ENCODE data around the gene MMP25.

Gene MMP25

DNA sequence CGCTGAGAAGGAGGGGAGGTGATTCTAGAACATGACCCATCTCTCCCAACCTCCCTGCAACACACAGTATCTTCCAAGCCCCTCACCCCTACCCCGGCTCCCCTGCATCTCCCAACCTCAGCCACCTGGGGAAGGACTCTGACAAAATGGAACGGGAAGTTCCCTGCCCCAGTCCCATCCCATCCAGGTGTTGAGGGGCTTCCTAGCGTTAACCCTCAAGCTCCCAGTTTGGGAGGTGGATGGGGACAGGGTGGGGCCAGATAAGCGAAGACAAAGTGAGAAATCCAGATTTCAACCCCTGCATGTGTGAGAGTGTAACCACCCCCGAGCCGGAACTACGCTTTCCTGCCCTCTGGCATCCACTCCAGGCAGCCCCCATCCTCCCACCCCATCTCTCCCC, 50.9 kb downstream of the MMP25 start:
- no peak for DNase-seq

DNA sequence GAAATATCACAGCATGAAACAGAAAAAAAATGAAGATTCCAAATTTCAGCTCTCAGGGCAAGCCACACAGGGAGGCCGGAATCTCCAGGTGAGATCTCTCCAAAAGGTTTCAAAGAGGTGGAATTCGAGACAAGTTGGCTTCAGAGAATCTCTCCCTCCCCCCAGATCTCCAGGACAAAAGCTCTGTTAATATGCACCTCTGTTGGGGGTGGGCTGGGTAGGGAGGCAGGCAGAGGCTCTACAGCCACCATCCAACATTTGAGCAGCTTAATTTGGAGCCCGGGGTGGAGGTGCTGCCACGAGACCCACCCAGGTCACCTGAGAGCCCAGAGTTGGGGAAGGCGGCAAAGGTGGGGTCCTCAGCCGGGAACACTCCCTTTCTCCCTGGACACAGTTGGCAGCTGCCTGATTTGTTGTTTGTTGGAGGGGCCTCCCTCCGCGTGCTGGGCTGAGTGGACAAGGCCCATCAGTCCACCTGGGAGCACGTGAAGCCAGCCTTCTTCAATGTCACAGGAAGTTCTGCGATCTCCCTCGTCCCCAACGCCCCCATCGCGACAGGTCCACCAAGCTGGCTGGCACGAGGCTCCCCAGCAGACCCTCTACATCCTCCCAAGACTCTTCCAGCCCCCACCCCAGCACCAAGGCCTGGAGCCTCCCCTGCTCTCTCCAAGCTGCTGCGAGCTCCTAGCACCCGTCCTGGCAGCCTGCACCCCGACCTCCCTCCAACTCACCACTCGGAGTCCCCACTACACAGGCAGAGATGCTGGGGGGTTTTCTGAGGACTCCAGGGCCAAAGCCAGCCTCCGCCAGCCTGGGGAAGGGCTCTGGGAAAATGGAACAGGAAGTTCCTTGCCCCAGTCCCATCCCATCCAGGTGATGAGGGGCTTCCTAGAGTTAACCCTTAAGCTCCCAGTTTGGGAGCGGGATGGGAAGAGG, 52.4 kb downstream of the MMP25 start, which contains the start of gene ZSCAN10:
Gene ZSCAN10, minus strand, starts transcription at position 836 of the 936 bp plus-strand sequence. CDS start 6,357 bp downstream, outside the sequence.
- no peak for DNase-seq

DNA sequence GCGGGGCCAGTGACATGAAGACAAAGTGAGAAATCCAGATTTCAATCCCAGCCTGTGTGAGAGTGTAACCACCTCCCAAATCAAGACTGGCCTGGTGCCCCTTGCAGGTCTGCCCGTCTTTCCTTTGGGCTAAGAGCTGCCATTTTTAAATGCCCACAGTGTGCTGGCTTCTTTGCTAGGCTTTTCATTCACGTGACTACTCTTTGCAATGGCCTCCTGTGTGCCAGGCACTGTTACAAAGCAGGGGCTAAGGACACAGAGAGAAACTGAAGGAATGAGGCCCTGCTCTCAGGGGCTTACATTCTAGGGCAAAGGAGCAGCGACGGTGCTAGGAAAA, 53.0 kb downstream of the MMP25 start:
- DNase-seq: no peak

DNA sequence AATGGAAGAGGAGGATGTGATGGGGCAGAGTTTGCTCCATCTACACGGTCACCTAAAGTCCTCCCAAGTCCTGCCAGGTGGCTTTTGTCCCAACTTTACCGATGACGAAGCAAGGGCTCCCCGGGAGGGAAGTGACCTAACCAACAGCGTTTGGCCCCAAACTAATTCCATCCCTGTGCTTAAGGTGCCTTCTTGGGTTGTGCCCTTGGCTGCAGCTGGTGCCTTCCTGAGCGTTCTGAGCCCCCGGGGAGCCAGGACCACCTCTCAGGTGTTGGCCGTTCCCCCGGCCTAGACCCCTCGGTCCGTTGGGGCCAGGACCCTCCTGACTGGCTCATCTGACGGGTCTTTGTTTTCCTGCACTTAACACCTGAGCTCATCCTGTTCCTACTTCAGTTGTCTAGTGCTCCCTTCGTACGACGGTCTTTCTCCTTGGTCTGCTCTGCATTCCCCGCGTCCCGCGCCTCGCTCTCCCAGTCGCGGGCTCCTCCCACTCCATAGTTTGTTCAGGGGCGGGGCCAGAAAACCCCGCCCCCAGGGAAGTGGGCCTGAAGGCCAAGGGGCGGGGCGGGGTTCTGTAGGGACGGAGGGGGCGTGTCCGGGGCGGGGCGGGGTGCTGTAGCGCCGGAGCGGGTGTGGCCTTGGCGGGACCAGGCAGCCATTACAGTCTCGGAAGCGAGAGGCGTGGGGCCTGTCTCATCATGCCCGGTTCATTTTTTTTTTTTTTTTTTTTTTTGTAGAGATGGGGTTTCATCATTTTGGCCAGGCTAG, 53.6 kb downstream of the MMP25 start:
- peak; percentile 78 to 91 (median 85) for DNase-seq

DNA sequence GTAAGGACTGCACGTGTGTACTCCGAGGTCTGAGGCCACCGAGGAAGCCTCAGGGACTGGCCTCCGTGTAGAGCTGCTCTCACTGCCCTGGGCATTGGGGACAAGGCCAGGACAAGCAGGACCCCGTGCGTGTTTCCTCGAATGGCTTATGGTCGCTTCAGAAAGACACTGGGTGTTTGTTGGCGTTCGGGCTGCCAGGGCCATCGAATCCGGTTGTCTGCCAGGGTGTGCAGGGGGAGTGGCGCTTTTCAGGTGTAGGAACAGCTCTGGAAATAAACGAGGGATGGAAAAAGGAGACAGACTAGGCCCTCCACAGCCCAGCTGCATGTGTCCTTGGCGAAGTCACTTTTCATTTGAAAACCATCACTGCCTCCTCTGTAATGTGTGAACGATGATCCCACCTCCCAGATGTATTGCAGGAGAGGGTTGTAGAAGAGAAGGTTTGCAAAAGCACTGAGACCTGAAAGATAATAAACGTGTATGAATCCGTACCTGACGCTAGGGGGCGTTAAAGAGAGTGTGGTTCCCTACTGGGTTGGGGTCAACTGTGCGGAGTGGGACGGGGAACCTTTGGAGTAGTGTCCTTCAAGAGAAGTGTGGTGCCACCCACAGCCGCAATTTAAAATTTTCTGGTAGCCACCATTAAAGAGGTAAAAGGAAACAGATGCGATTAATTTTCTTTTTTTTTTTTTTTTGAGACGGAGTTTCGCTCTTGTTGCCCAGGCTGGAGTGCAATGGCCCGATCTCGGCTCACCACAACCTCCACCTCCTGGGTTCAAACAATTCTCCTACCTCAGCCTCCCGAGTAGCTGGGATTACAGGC, 54.9 kb downstream of the MMP25 start:
- DNase-seq: no peak

DNA sequence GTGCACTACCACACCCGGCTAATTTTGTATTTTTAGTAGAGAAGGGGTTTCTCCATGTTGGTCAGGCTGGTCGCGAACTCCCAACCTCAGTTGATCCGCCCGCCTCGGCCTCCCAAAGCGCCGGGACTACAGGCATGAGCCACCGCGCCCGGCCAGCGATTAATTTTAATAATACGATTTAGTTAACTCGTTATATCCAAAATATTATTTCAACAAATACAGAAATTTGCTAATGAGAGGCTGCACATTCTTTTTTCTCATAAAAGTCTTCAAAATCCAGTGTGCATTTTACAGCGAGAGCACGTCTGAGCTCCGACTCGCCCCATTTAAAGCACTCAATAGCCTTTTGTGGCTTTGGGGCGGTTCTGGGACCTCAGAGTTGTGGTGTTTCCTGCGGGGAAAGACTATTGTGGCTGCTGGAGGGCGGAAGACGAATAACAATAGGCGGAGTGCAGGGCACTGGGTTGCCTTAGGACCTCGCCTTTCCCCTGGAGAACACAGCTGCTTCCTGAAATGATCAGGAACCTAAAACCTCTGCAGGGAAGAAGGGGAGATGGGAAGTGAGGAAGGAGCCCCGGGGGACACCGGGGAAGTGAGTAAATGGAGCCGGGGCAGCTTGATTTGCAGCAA, 55.6 kb downstream of the MMP25 start:
- no peak for DNase-seq

DNA sequence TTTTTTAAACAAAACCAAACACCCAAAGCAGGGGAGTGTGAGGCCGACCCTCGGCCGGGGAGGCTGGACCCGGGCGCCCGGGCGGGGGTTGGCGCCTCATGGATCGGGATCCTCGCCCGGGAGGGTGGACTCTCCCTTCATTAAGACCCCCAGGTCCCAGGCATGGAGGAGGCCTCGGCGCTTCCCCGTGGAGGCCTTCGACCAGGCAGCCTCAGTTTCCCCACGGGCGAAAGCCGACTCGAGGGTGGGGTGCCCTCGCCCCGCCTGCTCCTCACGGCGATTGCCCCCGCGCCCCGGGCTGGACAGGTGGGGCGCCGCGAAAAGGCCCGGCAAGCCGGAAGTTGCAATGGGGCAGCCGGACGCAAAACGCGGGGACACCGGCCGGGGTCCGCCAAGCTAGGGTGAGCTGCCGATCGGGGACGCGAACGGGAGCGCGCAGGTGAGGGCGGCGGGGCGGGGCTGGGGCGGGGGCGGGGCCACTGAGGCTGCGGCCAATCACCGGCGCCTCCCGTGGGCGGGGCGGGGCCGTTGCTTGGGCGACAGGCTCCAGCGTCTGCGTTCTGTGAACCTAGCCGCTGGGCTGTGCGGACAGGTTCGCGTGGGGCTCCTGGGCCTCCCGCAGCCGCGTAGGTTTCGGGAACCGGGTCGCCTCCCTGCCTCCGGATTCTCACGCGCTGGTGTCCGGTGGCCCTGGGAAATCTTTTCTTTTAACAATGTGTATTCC, 60.0 kb downstream of the MMP25 start:
- peak; percentile 81 to 93 (median 85) for DNase-seq
